GM18520 (cell line): Measurements from ENCODE around the gene TAS1R3.

Experiments
- ATAC-seq: cut with Tn5 transposase; IDR thresholded peaks from one replicate; pipeline ENCODE4 v1.9.1; 2021; ENCODE audit not compliant: unreplicated experiment

TAS1R3 gene

GRCh38 chr1:1294250-1294890, 36.7 kb upstream of the TAS1R3 start:
- ATAC-seq, result no peak

DNA sequence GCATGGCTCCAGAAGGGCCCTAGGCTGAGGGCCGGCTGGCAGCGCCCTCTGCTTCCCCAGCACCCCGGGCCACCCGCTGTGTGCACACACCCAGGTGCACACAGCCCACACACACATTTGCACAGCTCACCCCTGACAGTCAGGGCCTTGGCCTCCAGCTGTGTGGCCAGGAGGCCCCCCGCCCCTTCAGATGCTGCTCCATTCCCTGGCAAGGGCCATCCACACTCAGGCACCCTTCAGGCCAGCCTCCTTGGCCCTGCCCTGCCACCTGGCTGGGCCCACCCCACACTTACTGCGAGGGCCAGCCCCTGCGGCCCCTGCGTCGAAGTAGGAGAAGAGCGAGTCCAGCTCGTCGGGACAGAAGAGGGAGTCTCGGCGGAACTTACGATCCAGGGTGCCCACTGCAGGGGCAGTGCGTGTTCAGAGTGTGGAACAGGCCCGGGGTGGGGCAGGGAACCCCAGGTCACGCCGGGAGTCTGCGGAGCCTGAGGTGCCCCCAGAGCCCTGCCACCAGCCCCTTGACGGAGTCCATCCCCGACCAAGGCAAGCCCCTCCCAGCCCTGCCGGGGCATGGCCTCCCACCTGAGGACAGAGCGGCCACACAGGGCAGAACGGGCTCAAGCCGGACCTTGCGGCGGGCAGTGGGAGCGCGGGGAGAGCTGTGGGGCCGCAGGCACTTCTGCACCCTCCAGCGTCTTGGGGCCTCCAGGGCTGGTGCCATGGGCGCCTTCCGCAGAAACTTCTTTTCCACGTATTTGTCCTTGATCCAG, 35.7 kb upstream of the TAS1R3 start:
- ATAC-seq, result no peak

DNA sequence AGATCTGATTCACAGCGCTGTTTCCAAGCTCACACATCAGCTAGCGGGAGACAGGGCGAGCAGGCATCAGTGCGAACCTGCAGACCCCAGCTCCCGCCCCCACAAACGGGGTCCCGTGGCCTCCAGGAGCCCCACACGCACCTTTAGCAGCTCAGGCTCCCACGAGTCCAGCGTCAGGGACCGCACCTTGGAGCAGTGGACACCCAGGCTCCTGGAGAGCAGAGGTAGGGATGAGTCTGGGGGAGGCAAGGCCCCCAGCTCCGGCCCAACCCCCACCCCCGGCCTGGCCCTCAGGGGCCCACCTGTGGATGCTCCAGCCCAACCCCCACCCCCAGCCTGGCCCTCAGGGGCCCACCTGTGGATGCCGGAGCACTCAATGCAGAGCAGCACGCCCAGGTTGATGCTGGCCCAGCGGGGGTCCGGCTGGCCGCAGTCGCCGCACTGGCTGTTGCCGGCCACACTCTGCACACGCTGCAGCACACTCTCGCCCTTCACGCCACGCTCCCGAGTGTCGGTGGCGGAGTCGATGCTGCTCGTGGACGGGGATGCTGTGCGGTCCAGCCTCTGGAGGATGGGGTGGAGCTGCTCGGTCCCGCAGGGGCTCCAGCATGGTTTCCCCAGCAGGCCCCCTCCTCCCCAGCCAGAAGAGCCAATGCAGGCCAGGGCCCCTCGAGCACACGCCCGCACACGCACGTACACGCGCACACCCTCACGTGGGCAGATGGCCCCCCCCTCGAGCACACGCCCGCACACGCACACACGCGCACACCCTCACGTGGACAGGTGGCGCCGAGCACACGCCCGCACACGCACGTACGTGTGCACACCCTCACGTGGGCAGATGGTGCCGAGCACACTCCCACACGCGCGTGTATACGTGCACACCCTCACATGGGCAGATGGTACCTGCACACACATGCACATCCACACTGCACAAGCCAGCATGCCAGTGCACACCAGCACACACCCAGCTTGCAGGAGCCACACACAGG, 34.7 kb upstream of the TAS1R3 start:
- no peak for ATAC-seq

DNA sequence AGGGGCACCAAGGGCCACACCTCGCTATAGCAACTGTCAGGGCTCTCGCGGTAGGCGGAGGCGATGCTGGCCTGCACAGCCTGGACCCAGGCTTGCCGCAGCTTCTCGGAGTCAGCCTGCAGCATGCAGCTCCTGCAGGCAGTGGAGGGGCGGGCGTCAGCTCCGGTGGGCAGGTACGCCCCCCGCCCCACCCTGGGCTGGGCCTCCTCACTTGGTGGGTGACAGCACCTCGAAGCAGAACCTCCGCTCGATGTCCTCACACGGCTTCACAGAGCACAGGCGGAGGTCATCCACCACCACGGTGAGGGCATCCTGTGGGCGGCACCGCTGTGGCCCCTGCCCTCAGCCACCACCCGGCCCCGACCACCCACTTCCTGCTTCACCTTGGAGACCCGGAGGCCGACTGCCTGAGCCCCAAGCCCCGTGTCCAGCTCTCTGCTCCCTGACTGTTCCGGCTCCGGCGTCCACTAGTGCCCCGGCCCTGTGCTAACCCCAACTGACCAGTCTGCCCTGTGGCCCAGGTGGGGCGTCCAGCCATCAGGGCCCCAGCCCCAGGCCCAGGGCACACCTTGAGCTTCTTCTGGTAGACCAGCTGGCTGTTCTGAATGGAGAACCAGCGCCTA, 33.2 kb upstream of the TAS1R3 start:
- ATAC-seq, result no peak

GRCh38 chr1:1298861-1299685, 32.0 kb upstream of the TAS1R3 start:
- ATAC-seq, result no peak

DNA sequence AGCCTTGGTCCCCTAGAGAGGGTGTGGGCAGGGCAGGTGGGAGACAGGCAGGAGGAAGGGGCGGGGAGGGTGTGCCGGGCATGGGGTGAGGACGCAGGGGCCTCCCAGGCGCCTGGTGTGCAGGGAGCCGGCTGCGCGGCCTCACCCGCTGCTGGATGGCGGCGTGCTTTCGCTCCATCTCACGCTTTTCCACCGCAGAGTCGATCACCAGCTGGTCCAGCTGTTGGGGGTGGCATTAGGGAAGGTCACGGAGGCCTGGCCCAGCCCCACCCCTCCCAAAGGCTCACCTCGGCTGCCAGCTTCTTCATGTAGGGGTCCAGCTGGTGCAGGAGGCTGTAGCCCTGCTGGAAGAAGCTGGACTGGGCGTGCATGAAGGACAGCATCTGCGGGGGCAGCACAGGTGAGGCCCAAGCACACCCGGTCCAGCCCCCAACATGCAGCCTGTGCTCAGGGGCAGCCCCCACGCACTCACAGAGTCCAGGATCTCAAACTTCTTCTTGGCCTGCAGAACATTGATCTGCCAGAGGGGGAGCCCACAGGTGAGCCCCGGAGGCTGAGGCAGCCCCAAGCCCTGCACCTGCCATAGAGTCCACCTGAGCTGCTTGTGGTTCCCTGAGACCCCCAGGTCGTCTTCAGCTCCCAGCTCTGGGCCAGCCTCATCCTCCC, 31.3 kb upstream of the TAS1R3 start:
- ATAC-seq, result no peak

- ATAC-seq, result no peak
These were observed 30.7 kb upstream of the TAS1R3 start for GRCh38 chr1:1300352-1300739.

GRCh38 chr1:1302006-1302430, 29.1 kb upstream of the TAS1R3 start:
- no peak for ATAC-seq

- ATAC-seq, result no peak
These were observed 28.1 kb upstream of the TAS1R3 start for GRCh38 chr1:1302951-1303509.

- no peak for ATAC-seq
These were observed 27.3 kb upstream of the TAS1R3 start for GRCh38 chr1:1303736-1304135.

DNA sequence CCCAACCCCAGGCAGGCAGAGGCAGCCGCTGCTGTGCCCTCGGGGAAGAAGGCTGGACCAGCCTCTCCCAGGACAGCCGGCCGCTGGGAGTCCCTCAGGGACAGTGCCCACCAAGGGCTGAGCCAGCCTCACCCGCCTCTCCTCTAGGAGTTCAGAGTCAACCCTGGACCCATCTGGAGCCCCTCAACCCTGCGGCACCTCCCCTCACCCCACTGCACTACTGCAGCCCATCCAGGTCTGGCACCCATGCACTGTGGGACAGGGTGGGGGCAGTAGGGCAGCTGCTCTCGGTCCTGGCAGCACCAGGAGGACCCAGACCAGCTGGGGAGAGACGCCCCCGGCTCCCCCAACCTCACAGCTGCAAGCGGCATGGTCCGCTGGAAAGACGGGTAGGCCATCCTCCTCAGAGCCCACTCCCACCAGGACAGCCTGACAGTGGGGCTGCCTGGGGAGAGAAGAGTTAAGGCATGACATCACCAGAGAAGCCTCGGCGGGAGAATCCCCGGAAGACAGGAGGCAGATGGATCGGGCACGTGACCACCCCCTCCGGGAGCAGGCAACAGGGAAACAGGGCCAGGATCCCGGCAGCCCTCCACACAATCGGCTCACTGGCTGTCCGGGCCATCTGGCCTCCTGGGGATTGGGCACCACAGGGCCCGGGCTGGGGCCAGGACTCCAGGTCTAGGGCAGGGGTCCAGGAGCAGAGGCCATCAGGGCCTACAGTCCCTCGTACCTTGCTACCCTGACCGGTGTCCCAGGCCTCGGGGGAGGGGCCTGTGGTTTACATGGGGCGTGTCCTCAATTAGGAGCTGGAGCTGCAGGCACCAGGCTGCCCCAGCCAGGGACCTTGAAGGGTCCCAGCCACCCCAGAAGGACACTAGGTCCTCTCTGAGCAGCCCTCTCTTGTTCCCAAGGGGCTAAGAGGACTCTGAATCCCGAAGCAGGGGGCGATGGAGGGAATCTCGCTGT, 26.5 kb upstream of the TAS1R3 start:
- ATAC-seq, result no peak

- ATAC-seq, result no peak
These were observed 25.6 kb upstream of the TAS1R3 start for GRCh38 chr1:1305300-1306069.

- no peak for ATAC-seq
These were observed 24.9 kb upstream of the TAS1R3 start for GRCh38 chr1:1306070-1306660.

DNA sequence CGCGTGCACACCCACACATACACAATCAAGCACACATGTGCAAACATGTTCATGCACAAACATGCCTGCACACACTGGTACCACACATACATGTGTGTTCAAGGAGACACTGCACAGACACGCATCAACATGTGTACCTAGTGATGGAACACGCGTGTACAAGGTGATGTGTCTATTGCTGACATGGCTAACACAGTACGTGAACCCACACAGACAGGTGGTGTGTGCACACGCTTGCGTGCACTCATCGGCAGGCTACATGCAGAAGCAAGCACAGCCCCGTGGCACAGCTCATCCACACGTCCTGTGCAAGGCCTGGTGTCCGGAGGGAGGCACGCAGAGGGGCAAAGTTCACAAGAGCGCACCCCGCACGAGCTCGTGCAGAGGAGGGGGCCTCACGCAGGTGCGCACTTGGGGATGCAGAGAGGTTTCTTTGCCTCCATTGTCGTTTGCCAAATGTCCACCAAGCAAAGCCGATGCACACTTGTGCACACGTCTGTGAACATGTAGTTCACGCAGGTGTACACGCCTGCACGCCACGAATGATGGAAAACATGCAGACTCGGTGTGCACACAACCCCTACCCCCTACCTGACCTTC, 24.3 kb upstream of the TAS1R3 start:
- ATAC-seq, result no peak

- ATAC-seq, result peak; percentile 13
These were observed 23.7 kb upstream of the TAS1R3 start for GRCh38 chr1:1307261-1307922.
